HepG2 (cell line): ENCODE data around the gene ART3. TPM values are rescaled to one million over a fixed set of nuclear protein-coding genes. Genes with fewer than 3 reads are reported as not detected.

Source experiments
- BORCS8-MEF2B ChIP-seq: sonication (generic); formaldehyde crosslinking; IDR thresholded peaks from 2 replicates; pipeline ENCODE4 v1.8.0; 2022; ENCODE audit warnings: mild to moderate bottlenecking, missing genetic modification reagents
- BRF2 ChIP-seq: sonication (generic); formaldehyde crosslinking; IDR thresholded peaks from 2 replicates; pipeline ENCODE4 v1.8.1; 2022; ENCODE audit warnings: mild to moderate bottlenecking, missing genetic modification reagents
- HMGA1 ChIP-seq: sonication (generic); formaldehyde crosslinking; conservative IDR thresholded peaks from 2 replicates; pipeline ENCODE4 v1.4.0; 2020; ENCODE audit warnings: missing genetic modification reagents
- HNRNPK ChIP-seq: fragments of 200-400 bp; formaldehyde crosslinking; IDR thresholded peaks from 2 replicates; pipeline ENCODE4 v1.6.1; 2018; ENCODE audit warnings: low read length, low read depth, moderate library complexity, mild to moderate bottlenecking; ENCODE audit not compliant: poor library complexity, severe bottlenecking
- KDM2A ChIP-seq: sonication (generic); formaldehyde crosslinking; IDR thresholded peaks from 2 replicates; pipeline ENCODE4 v1.4.0; 2020; ENCODE audit warnings: low read depth, missing genetic modification reagents, borderline replicate concordance
- LBX2 ChIP-seq: sonication (generic); formaldehyde crosslinking; IDR thresholded peaks from 2 replicates; pipeline ENCODE4 v1.5.0; 2020; ENCODE audit warnings: missing genetic modification reagents, mild to moderate bottlenecking, borderline replicate concordance
- MEIS2 ChIP-seq: sonication (generic); formaldehyde crosslinking; IDR thresholded peaks from 2 replicates; pipeline ENCODE4 v1.9.0; 2021; ENCODE audit warnings: mild to moderate bottlenecking, missing genetic modification reagents
- MXD3 ChIP-seq: IDR thresholded peaks from 2 replicates; pipeline ENCODE4 v1.6.1; 2016; ENCODE audit warnings: mild to moderate bottlenecking, missing biosample characterization, missing genetic modification reagents
- NCOA2 ChIP-seq: sonication (generic); formaldehyde crosslinking; IDR thresholded peaks from 2 replicates; pipeline ENCODE4 v1.8.0; 2022; ENCODE audit warnings: inconsistent platforms
- PITX1 ChIP-seq: sonication (generic); formaldehyde crosslinking; IDR thresholded peaks from 2 replicates; pipeline ENCODE4 v1.5.1; 2020; ENCODE audit warnings: mild to moderate bottlenecking, missing genetic modification reagents
- SIX1 ChIP-seq: sonication (generic); formaldehyde crosslinking; IDR thresholded peaks from 2 replicates; pipeline ENCODE4 v1.4.0; 2020; ENCODE audit warnings: missing genetic modification reagents, borderline replicate concordance
- SP1 ChIP-seq, 2 experiments: fragments of 450-650 bp in 1 of 2; sonication (generic) in 1 of 2; formaldehyde crosslinking in 1 of 2; IDR thresholded peaks; 2 replicates each; pipeline versions ENCODE4 v1.4.0 to v1.6.1; 2016 to 2020; ENCODE audit warnings: missing genetic modification reagents in 1 of 2
- TEAD3 ChIP-seq: optimal IDR thresholded peaks from 2 replicates; pipeline ENCODE3; 2016; ENCODE audit warnings: borderline replicate concordance
- ZFP36L2 ChIP-seq: sonication (generic); formaldehyde crosslinking; IDR thresholded peaks from 2 replicates; pipeline ENCODE4 v1.4.0; 2020; ENCODE audit warnings: missing genetic modification reagents
- ZFP91 ChIP-seq: sonication (generic); formaldehyde crosslinking; IDR thresholded peaks from 2 replicates; pipeline ENCODE4 v1.9.0; 2022; ENCODE audit warnings: missing genetic modification reagents, mild to moderate bottlenecking, borderline replicate concordance
- ZGPAT ChIP-seq: IDR thresholded peaks from 2 replicates; pipeline ENCODE4 v1.6.1; 2016; ENCODE audit warnings: mild to moderate bottlenecking
- ZNF326 ChIP-seq: sonication (generic); formaldehyde crosslinking; IDR thresholded peaks from 2 replicates; pipeline ENCODE4 v1.4.0; 2020; ENCODE audit warnings: missing genetic modification reagents, borderline replicate concordance
- ZNF367 ChIP-seq: sonication (generic); formaldehyde crosslinking; IDR thresholded peaks from 2 replicates; pipeline ENCODE4 v1.4.0; 2020; ENCODE audit warnings: missing genetic modification reagents, borderline replicate concordance
- ZNF616 ChIP-seq: sonication (generic); formaldehyde crosslinking; IDR thresholded peaks from 2 replicates; pipeline ENCODE4 v1.5.0; 2020; ENCODE audit warnings: low read depth, mild to moderate bottlenecking, missing genetic modification reagents
- ZNF652 ChIP-seq: IDR thresholded peaks from 2 replicates; pipeline ENCODE4 v1.6.1; 2016; ENCODE audit warnings: low read depth, borderline replicate concordance
- ZNF775 ChIP-seq: sonication (generic); formaldehyde crosslinking; IDR thresholded peaks from 2 replicates; pipeline ENCODE4 v1.4.0; 2020; ENCODE audit warnings: missing genetic modification reagents, mild to moderate bottlenecking, moderate library complexity, borderline replicate concordance
- ZSCAN31 ChIP-seq: sonication (generic); formaldehyde crosslinking; IDR thresholded peaks from 2 replicates; pipeline ENCODE4 v1.5.0; 2020; ENCODE audit warnings: low read depth, mild to moderate bottlenecking, missing genetic modification reagents
- polyA plus RNA-seq, 8 experiments: library from polyadenylated mRNA; depleted of rRNA in 3 of 8; stranded (reverse) in 7 of 8; unstranded in 1 of 8; fragments of >200 nt; fragmentation: Illumina TruSeq in 4 of 8; extraction: Trizol in 4 of 8; gene quantifications; 2 replicates each; pipeline versions ENCODE4 v1.2.1 to v1.2.3, GENCODE V29; 2011 to 2016; ENCODE audit warnings: low read depth in 4 of 8, missing spikeins in 1 of 8, mixed read lengths in 1 of 8; ENCODE audit not compliant: insufficient read depth in 1 of 8
- total RNA-seq, 5 experiments: library from RNA; depleted of rRNA; stranded (reverse); fragments of >200 nt; fragmentation: Illumina TruSeq; extraction: Trizol; gene quantifications; 2 replicates each; pipeline ENCODE4 v1.2.3, GENCODE V29; 2016; ENCODE audit warnings: low read depth in 1 of 5

The ART3 gene
- total and polyA plus RNA-seq, 2 of the 13 experiments (the other 11 are each of a cell fraction or from before 2014, with no cell fraction given) = not detected

GRCh38 chr4:76148142-76148865, 73.8 kb downstream of the ART3 start, which contains the start of gene NUP54 (continued):
- TF ChIP-seq ZNF326 (CRISPR knock-in tag) (no peak), MXD3 (CRISPR knock-in tag) (0 out of 2 replicates have a peak, but pooled peaks have one; percentile 29), BORCS8-MEF2B (CRISPR knock-in tag) (peak; percentile 96), SP1 (IDR thresholded peaks at IDR 0.05) (no peak), SP1 (CRISPR knock-in tag; IDR thresholded peaks at IDR 0.05) (peak; percentile 96), BRF2 (peak; percentile 87), ZGPAT (CRISPR knock-in tag) (peak; percentile 91), ZFP91 (CRISPR knock-in tag) (peak; percentile 97), ZNF775 (CRISPR knock-in tag) (peak; percentile 88; the same call in 1 of the 2 replicates), ZNF367 (CRISPR knock-in tag) (0 out of 2 replicates have a peak, but pooled peaks have one; percentile 14), HMGA1 (CRISPR knock-in tag) (no peak), HNRNPK (no peak), ZSCAN31 (CRISPR knock-in tag) (peak; percentile 97; the same call in 1 of the 2 replicates), NCOA2 (CRISPR knock-in tag) (0 out of 2 replicates have a peak, but pooled peaks have one; percentile 52), LBX2 (CRISPR knock-in tag) (no peak), SIX1 (CRISPR knock-in tag) (no peak; the same call in 1 of the 2 replicates), MEIS2 (CRISPR knock-in tag) (peak; percentile 86; the same call in 1 of the 2 replicates), PITX1 (peak; percentile 69), ZFP36L2 (CRISPR knock-in tag) (no peak), TEAD3 (CRISPR knock-in tag) (peak; percentile 54), ZNF616 (CRISPR knock-in tag) (no peak), KDM2A (CRISPR knock-in tag) (peak; percentile 99), ZNF652 (CRISPR knock-in tag) (peak; percentile 47; the same call in 1 of the 2 replicates)
